K562 treated with DMSO at 1 percent for 48 hours (cell line): ENCODE results near the gene REP15. TPM values are rescaled to one million over a fixed set of nuclear protein-coding genes. Genes with fewer than 3 reads are reported as not detected.

Experiments
- total RNA-seq: library from RNA; unstranded; fragments of 300-600 nt; gene quantifications from 2 replicates; pipeline ENCODE4 v1.2.3, GENCODE V29; 2022; ENCODE audit warnings: low replicate concordance; ENCODE audit errors: extremely low read depth

Gene REP15, protein sequence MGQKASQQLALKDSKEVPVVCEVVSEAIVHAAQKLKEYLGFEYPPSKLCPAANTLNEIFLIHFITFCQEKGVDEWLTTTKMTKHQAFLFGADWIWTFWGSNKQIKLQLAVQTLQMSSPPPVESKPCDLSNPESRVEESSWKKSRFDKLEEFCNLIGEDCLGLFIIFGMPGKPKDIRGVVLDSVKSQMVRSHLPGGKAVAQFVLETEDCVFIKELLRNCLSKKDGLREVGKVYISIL
- total RNA-seq, result not detected in 2 replicates

GRCh38 chr12:27696293-27696652 is at the start of gene REP15:
Gene REP15, plus strand, starts transcription at chr12:27696447. Its CDS starts 116 bp downstream, at chr12:27696563.

GRCh38 chr12:27710592-27711316 is 14.5 kb downstream of the REP15 start, which contains the start of gene MRPS35:
Gene MRPS35, plus strand, starts transcription at chr12:27710832. Its CDS starts 12 bp downstream, at chr12:27710844.

Other genes starting within 250 kb of the REP15 start
- not detected in 2 replicates for gene SMCO2, start 249.7 kb upstream of the REP15 start, total RNA-seq
- not detected in 2 replicates for gene PPFIBP1, start 172.2 kb upstream of the REP15 start, total RNA-seq
- gene MRPS35, start 14.4 kb downstream of the REP15 start, total RNA-seq, result not detected in 2 replicates
- not detected in 2 replicates for gene KLHL42, start 83.8 kb downstream of the REP15 start, total RNA-seq
- not detected in 2 replicates for gene MANSC4, start 83.8 kb downstream of the REP15 start, total RNA-seq